ENCODE data around the gene DYNC1H1.

Gene DYNC1H1

GRCh38 chr14:101988377-101988776 lies 24.0 kb downstream of the DYNC1H1 start:
- Histone ChIP-seq H3K27me3 (replicated peaks; ENCODE audit: control insufficient read depth, insufficient read depth, low read length) (no peaks in the 10 kb centered on the region), H3K36me3 (ENCODE audit: control insufficient read depth, insufficient read depth, low read length) (peaks cover 33% of the 10 kb centered on the region), H3K4me3 (replicated peaks; ENCODE audit: low read depth, low read length) (no peak overlapping the region)
- no peak for DNase-seq (ENCODE audit: extremely low read depth, insufficient read length)
- TF ChIP-seq CTCF (IDR thresholded peaks at IDR 0.05; ENCODE audit: insufficient read depth, low read length, poor library complexity, severe bottlenecking) = no peak

- no peak for TF ChIP-seq CTCF (IDR thresholded peaks at IDR 0.05; ENCODE audit: insufficient read depth, low read length, poor library complexity, severe bottlenecking)
- Histone ChIP-seq H3K27me3 (replicated peaks; ENCODE audit: control insufficient read depth, insufficient read depth, low read length) (no peaks in the 10 kb centered on the region), H3K36me3 (ENCODE audit: control insufficient read depth, insufficient read depth, low read length) (peaks cover 27% of the 10 kb centered on the region), H3K4me3 (replicated peaks; ENCODE audit: low read depth, low read length) (no peak overlapping the region)
- DNase-seq (ENCODE audit: extremely low read depth, insufficient read length) = peak; percentile 62
These were observed 27.0 kb downstream of the DYNC1H1 start for GRCh38 chr14:101991352-101991751.

- peak; percentile 65 for DNase-seq (ENCODE audit: extremely low read depth, insufficient read length)
- Histone ChIP-seq H3K27me3 (replicated peaks; ENCODE audit: control insufficient read depth, insufficient read depth, low read length) (no peaks in the 10 kb centered on the region), H3K4me3 (replicated peaks; ENCODE audit: low read depth, low read length) (peak overlapping the region; percentile 42), H3K36me3 (ENCODE audit: control insufficient read depth, insufficient read depth, low read length) (peaks cover 30% of the 10 kb centered on the region)
- peak; percentile 37 for TF ChIP-seq CTCF (IDR thresholded peaks at IDR 0.05; ENCODE audit: insufficient read depth, low read length, poor library complexity, severe bottlenecking)
These were observed 28.3 kb downstream of the DYNC1H1 start for GRCh38 chr14:101992708-101993107.

- Histone ChIP-seq H3K4me3 (replicated peaks; ENCODE audit: low read depth, low read length) (no peak overlapping the region), H3K36me3 (ENCODE audit: control insufficient read depth, insufficient read depth, low read length) (peaks cover 30% of the 10 kb centered on the region), H3K27me3 (replicated peaks; ENCODE audit: control insufficient read depth, insufficient read depth, low read length) (no peaks in the 10 kb centered on the region)
- no peak for TF ChIP-seq CTCF (IDR thresholded peaks at IDR 0.05; ENCODE audit: insufficient read depth, low read length, poor library complexity, severe bottlenecking)
- no peak for DNase-seq (ENCODE audit: extremely low read depth, insufficient read length)
These were observed 33.3 kb downstream of the DYNC1H1 start for GRCh38 chr14:101997429-101998336.

- no peak for TF ChIP-seq CTCF (IDR thresholded peaks at IDR 0.05; ENCODE audit: insufficient read depth, low read length, poor library complexity, severe bottlenecking)
- no peak overlapping the region for H3K4me3 ChIP-seq (replicated peaks; ENCODE audit: low read depth, low read length)
- no peak for DNase-seq (ENCODE audit: extremely low read depth, insufficient read length)
- peaks cover 36% of the 10 kb centered on the region for H3K36me3 ChIP-seq (ENCODE audit: control insufficient read depth, insufficient read depth, low read length)
- no peaks in the 10 kb centered on the region for H3K27me3 ChIP-seq (replicated peaks; ENCODE audit: control insufficient read depth, insufficient read depth, low read length)
These were observed 36.5 kb downstream of the DYNC1H1 start for GRCh38 chr14:102000902-102001301.

All from GM06990 (cell line).